Left ventricle myocardium superior (tissue), 1 donor: Measurements from ENCODE around the gene IKZF1. TPM values are rescaled to one million over a fixed set of nuclear protein-coding genes. Genes with fewer than 3 reads are reported as not detected.

Experiments
- ATAC-seq: fragments of 200-7000 bp; cut with Tn5 transposase; one replicate; pipeline ENCODE4 v1.9.1; 2020; ENCODE audit warnings: mild to moderate bottlenecking, moderate library complexity
- DNase-seq: peaks from one replicate; pipeline ENCODE4 v3.0.0-alpha.2; 2020
- intact Hi-C: fragments of 100-400 bp; cut with micrococcal nuclease; formaldehyde crosslinking; loops from one replicate; pipeline ENCODE4 v1.11.0; 2022
- total RNA-seq: library from RNA; stranded (reverse); fragmentation: NEBNext Ultra II Directional; extraction: Animal tissue kit (Norgen Biotek cat#: 25700); gene quantifications from one replicate; pipeline ENCODE4 v1.2.1, GENCODE V29; 2021
- donor health status: DM: no; HTN: yes; CAD: no; lungs with severe emphysema.

Gene IKZF1
- total RNA-seq, 1 donor from 2014 or later = 3.7 TPM

DNA sequence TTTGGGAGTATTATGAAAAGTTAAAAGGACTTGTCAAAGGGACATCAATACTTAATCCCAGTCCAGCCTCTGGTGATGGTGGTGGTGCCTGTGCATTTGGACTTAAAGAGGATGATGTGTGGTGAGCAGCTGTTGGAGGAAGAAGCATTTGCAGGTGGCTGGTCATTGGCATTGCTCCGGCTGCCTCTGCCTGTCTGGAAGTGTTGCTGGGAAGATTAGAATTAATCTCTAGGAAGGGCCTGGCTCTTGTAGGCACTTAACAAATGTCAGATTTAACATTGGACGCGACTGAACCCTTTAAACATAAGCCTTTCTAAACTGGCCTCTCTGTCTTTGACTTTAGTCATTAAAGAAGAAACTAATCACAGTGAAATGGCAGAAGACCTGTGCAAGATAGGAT lies 86.9 kb downstream of the IKZF1 start:
- DNase-seq (no peak), ATAC-seq (no peak)
- intact Hi-C loops = no loop called here

- ATAC-seq = no peak
- intact Hi-C loops = no loop called here
- DNase-seq = no peak
Measured at GRCh38 chr7:50393076-50393475, 88.6 kb downstream of the IKZF1 start.

DNA sequence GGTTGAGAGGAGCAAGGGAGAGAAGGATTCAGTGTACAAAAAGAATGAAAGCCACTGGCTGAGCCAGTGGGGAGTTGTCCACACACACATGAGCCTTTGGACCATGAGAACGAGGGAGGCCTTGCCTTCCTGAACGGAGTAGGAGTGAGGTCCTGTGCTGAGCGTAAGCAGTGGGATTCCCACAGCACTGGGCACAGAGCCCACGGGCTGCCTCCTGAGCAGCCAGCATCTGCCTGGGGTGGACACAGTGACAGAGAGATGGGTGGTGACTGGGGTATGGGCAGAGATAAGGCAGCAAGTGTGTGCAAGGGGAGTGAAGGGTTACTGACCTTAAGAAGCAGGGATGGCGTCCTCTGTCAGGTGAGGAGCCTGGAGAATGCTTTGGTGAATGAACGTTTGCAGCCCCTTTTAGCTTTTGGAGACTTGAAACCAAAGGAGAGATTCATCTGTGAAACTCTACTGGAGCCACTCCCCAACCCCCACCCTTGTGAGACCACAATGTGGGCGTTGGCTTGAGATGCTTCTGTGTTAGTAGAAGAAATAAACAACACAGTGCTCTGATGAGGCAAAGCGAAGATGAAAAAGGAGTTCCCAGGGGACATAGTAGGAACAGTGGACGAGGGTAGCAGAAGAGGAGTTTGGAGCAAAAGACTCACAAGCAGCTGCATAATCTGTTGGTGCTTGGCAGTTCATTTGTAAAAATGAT lies 89.2 kb downstream of the IKZF1 start:
- intact Hi-C loops = no loop called here
- ATAC-seq (no peak), DNase-seq (no peak)

DNA sequence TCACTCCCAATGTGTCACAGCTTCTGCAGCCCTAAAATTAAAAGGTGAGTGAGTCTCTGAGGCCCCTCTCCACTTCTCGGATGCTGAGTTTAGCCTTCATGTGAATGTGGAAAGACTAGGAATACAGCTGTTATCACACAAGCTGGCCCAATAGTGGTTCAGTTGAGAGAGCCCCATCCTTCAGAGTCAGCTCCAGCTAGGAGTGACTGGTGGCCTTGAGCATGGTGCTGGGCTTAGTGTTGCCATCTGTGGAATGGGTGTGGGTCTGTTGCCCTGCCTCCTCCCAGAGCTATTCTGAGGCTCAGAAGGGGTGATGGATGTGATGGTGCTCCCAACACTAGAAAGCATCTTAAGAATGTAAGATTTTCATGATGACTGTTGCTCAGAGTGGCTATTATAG lies 89.8 kb downstream of the IKZF1 start:
- ATAC-seq (no peak), DNase-seq (no peak)
- intact Hi-C loops = no loop called here

- no peak for DNase-seq
- intact Hi-C loops = no loop called here
- ATAC-seq = no peak
Measured at GRCh38 chr7:50396856-50397255, 92.3 kb downstream of the IKZF1 start.

DNA sequence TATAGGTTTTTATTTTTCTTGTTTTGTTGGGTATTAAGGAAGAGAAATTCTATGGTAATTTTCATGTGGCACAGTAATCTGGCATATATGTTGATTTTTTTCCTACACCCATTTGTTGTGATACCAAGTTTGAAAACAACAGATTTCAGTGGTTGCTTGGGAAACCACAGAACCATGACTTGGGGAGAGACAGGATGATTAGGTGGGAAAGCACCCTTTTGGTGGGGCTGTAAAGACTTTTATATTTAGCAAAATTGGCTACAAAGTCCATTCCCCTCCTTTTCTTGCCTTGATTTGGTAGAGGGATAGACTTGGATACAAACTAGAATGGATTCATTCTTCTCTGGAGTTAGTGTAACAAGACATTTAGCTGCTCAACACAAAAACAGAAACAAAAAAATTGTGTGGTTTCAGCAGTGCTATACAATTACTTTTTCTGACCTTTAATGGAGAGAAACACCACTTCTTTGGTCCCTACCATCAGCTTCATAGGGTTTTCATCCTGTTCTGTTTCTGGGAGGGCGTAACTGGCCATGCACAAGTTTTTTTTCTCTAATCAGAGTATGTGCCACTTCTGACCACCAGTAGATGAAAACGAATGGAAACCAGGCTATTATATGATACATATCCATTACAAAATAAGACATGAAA lies 92.9 kb downstream of the IKZF1 start:
- DNase-seq (no peak), ATAC-seq (no peak)
- intact Hi-C loops = no loop called here

DNA sequence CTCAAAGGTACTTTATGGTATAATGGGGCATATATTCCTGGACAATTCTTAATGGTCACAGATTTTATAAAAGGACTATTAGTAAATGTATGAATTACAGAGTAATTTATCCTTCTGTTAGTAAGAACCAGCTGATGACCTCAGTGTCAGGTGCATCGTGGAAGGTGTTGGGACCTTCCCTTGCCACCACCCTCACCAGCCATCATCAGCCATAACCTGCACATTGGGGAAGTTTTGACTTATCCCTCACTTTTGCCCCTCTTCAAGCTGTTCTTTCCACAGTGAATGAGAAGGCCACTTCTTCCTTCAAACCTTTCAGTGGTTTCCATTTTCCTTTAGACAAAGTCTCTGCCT lies 93.4 kb downstream of the IKZF1 start:
- intact Hi-C loops = no loop called here
- no peak for ATAC-seq

GRCh38 chr7:50399206-50399605 lies 94.7 kb downstream of the IKZF1 start:
- no peak for DNase-seq
- intact Hi-C loops = no loop called here
- no peak for ATAC-seq

More for the DNA sequence above, 93.4 kb downstream of the IKZF1 start:
- DNase-seq = no peak

- ATAC-seq (no peak), DNase-seq (no peak)
- intact Hi-C loops = no loop called here
Measured at GRCh38 chr7:50399635-50400034, 95.1 kb downstream of the IKZF1 start.

- intact Hi-C loops = no loop called here
- no peak for DNase-seq
- no peak for ATAC-seq
Measured at GRCh38 chr7:50400114-50400513, 95.6 kb downstream of the IKZF1 start.

DNA sequence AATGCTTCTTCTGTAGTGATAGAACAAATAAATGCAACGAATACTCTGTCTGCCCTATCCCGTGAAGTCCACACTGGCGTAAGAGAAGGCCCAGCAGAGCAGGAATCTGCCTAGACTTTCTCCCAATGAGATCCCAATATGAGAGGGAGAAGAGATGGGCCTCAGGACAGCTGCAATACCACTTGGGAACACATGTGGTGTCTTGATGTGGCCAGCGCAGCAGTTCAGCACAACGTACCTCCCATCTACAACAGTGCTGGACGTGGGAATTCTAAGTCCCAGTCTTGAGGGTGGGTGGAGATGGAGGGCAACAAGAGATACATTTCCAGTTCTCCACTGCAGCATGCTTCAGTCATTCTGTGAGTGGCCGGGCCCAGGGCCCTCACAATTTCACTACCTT lies 99.9 kb downstream of the IKZF1 start:
- ATAC-seq (no peak), DNase-seq (no peak)
- intact Hi-C loops = no loop called here

DNA sequence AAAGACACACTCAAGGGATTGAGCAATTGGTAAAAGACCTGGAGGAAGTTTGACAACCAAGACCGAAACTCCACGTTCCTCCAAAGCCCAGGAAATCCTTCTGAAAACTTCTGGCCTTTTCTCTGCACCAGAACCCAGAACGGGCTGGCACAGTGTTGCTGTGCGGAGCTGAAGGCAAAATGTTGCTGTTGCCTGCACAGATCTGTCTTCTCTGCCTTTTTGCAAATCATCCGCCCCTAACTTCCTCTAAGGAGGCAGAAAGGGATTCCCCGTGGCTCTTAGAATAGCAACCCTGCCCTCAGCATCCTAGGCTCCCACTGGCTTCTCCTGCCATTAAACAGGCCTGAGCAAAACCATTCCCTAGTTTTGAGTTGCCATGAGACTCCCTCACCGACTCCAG lies 100.7 kb downstream of the IKZF1 start:
- ATAC-seq (no peak), DNase-seq (no peak)
- intact Hi-C loops = no loop called here

- DNase-seq (no peak), ATAC-seq (no peak)
- intact Hi-C loops = no loop called here
Measured at GRCh38 chr7:50406935-50407334, 102.4 kb downstream of the IKZF1 start.

- ATAC-seq = no peak
- no peak for DNase-seq
Measured at GRCh38 chr7:50409856-50410745, 105.6 kb downstream of the IKZF1 start.

DNA sequence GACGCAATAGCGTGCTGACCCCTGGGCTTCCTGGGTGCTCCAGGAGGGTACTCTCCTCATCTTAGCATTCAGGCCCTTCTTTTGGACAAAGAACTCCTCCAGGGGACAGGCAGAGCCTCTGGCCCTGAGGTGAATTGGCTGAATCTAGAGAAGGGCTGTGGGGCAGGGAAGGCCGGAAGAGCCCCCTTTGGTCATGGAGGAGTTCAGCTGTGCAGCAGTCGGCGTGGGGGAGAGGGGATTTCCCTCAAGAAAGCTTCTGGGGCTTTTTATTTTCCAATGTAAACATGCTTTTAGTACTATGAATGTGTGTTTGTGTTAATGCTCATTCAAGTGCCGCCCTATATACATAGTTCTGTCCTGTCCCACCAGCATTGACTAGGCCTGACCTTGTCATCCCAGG lies 106.8 kb downstream of the IKZF1 start:
- intact Hi-C loops = no loop called here
- no peak for DNase-seq
- ATAC-seq = no peak

More at GRCh38 chr7:50409856-50410745, 105.6 kb downstream of the IKZF1 start:
- intact Hi-C loops = no loop called here

GRCh38 chr7:50412973-50413372 lies 108.5 kb downstream of the IKZF1 start:
- no peak for ATAC-seq
- DNase-seq = no peak
- intact Hi-C loops = no loop called here

- no peak for DNase-seq
- intact Hi-C loops = no loop called here
- ATAC-seq = no peak
Measured at GRCh38 chr7:50413561-50413960, 109.0 kb downstream of the IKZF1 start.

DNA sequence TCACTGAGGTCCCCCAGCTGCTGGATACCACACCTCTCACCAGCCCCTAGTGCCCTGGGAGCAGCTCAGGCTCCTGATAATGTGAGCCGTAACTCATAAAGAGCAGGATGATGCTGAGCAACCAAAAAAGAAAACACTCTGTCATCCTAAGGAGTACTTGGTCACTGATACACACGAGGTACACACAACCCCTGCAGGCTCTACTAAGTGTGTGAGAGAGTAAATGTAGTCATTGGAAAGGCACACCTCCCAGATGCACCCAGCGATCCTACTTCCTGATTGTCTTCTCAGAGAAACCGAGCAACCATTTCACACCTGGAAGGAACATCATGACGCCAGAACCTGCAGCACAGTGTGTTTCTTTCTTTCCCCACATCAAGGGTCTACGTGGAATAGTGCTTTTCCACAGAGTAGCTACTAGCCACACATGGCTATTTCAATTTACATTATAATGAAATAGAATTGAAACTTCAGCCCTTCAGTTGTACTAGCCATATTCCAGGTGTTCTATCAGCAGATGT lies 111.4 kb downstream of the IKZF1 start:
- ATAC-seq (no peak), DNase-seq (no peak)
- intact Hi-C loops = loop anchor here (5.0 kb wide), 2 partner anchors 209 to 274 kb away; no protein-coding TSS in a partner anchor

DNA sequence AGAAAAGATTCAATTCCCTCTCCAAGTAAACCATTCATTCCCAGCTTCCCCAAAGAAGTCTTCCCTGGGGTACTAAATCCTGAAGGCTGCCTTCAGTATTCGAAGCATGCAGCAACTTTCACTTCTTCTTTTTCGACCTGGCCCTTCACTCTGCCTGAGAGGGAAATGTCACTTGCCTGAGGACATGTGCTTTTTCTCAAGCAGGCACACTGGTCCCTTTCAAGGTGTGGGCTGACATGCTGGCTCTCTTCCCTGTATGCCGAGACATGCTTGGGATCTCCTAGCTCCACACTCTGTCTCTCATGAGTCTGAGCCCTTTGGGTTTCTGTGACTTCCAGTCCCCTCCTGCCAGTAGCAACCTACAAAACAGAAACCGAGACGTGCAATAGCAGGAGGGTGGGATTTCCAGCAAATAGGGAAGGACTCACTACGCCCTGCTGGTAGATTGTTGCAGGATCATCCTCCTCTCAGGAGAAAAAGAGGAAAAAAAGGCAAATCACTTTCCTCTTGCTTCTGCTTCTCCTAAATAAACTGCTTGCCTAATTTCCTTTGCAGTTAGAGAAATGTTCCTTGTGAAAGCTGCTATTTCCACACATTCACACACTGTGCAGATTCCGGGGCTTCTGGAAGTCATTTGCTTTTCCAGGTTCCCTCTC lies 112.1 kb downstream of the IKZF1 start:
- peak; percentile 69 for ATAC-seq
- intact Hi-C loops = loop anchor here (5.0 kb wide), 2 partner anchors 209 to 274 kb away; no protein-coding TSS in a partner anchor
- DNase-seq = no peak
